ENCODE data around the gene LYRM4.

Gene LYRM4

DNA sequence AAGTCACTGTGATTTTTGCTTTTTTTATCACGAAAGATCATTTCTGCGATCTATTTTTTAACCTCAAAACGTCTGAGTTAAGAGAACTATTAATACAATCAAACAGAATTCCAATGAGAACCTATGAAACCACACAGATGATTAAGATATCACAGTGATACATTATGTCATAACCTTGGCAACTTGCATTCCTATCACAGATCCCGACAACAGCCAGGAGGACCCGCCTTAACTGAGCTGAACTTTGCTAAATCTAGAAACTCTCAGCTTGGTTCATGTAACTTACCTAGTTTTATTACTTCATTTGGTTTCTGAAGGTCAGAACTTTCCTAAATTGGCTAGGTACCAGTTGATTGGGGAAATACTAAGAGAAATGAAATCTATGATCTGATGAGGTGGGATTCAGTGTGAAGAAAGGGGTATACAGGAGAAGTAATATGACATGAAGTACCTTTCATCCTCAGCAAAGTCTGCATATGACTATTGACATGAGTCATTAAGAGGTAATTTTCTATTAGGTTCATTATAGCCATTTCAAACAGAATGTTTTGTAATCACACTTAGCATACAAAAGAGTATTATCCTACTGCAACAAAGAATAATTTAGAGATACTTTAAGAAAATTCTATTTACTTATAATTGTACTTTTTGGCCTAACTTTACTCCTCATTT, 11.2 kb downstream of the LYRM4 start:
- Histone ChIP-seq H3K9me3 (no peaks in the 10 kb centered on the region), H3K27me3 (no peaks in the 10 kb centered on the region), H4K20me1 (peaks cover 52% of the 10 kb centered on the region), H3K36me3 (peaks cover 33% of the 10 kb centered on the region; the same call in 1 of the 2 replicates), H3K27ac (no peak overlapping the region), H3K4me1 (no peaks in the 10 kb centered on the region), H3K9ac (no peak overlapping the region), H3K4me3 (no peak overlapping the region), H3K4me2 (no peak overlapping the region)
- no peak for TF ChIP-seq Cebpa-rat (IDR thresholded peaks at IDR 0.05)

DNA sequence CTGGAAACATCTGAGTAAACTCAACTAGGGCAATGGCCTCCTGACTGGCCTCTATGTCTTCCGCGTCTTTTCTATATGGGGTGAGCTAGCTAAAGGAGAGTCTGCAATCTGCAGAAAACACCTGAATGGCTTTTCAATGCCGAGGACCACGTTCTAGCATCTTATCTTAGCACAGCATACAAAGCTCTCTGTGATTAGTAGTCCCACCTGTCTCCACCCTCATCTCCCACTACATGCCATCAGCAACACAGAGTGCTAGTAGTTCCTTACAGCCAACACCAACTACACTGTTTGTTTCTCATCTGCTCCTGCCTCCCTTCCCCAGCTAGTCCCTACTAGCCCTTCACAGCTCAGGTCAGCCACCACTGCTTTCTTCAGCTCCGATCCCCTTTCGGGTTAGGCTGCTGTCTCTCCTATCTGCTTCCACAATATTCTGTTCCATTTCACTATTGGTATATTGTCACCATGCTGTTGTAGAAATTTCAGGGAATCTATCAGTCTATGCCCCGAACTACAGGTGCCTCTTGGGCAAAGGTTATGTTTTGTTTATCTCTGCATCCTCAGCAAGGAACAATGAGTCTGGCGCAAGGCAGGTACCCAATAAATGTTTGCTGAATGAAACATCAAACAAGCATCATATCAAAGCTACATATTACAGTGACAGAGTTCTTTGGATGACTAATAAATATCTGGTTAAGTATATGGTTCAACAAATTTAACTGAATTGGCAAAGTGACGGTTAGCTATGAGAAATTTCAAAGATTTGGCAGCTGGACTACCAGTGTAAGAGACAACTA, 12.2 kb downstream of the LYRM4 start:
- Histone ChIP-seq H3K4me3 (no peak overlapping the region), H3K27me3 (no peaks in the 10 kb centered on the region), H3K9ac (no peak overlapping the region), H3K9me3 (no peaks in the 10 kb centered on the region), H3K4me2 (no peak overlapping the region), H3K4me1 (no peaks in the 10 kb centered on the region), H4K20me1 (peaks cover 51% of the 10 kb centered on the region), H3K27ac (no peak overlapping the region), H3K36me3 (peaks cover 28% of the 10 kb centered on the region; the same call in 1 of the 2 replicates)
- TF ChIP-seq Cebpa-rat (IDR thresholded peaks at IDR 0.05) = no peak

DNA sequence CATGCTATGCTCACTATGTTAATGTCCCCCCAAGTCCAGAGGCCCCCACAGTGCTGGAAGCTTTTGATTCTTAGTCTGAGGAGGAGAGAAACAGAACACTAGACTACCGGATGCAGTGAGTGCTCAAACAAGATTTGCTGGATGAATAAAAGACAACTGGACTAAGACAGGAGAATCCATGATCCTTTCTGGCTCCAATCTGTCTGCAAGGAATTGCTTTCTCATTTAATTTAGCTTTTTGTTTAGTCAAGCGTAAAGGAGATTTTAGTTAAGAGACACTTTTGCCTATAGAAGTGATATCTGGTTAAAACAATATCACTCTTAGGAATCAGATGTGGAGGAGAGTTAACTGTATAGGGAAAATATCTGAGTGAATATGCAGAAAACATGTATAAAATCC, 13.5 kb downstream of the LYRM4 start:
- Histone ChIP-seq H3K9me3 (no peaks in the 10 kb centered on the region), H3K27ac (no peak overlapping the region), H3K4me2 (no peak overlapping the region), H3K36me3 (peaks cover 25% of the 10 kb centered on the region; the same call in 1 of the 2 replicates), H4K20me1 (peaks cover 40% of the 10 kb centered on the region), H3K27me3 (no peaks in the 10 kb centered on the region), H3K9ac (no peak overlapping the region), H3K4me1 (no peaks in the 10 kb centered on the region), H3K4me3 (no peak overlapping the region)
- TF ChIP-seq Cebpa-rat (IDR thresholded peaks at IDR 0.05) = no peak

DNA sequence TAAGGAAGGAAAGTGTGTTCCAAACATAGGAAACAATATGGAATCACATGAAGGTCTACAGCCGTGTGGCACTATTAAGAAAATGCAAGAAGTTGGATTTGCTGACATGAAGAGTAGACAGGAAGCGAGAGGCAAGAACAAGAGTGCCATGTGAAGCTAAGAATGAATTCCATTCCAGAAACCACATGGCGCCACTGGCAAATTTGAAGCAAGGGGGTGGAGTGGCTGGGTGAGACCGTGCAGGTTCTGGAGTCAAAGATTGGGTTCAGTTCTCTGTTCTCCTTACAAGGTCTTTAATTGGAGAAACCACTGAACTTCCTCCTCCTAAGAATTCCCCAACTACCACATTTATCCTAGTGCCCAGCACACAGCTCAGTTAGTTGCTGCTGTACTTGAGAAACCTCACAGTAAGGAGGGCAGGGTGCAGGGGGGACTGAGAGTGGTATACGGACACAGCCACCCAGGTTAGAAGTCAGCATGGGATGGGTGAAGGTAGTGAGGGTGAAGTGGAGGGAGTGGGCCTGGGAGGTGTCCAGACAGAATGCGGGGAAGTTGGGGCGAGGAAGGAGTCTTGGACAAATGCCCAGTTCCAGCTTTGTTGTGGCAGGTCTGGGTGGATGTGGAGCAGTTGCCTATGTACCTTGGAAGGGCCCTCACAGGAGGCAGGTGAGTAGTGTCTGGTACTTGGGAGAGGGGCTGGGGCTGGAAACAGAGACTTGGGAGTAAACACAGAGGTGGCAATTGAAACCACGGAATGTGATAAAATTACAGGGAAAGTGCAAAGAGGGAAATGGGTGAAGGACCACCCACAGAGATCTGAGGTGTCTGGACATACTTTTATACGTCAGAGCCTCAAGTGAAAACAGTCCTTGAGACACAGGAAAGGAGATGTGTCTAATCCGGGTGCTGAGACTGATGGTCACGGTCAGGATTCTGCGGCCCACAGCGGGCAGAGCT, 14.3 kb downstream of the LYRM4 start:
- Histone ChIP-seq H3K27ac (no peak overlapping the region), H3K4me2 (no peak overlapping the region), H3K27me3 (no peaks in the 10 kb centered on the region), H3K36me3 (peaks cover 17% of the 10 kb centered on the region; the same call in 1 of the 2 replicates), H3K4me1 (no peaks in the 10 kb centered on the region), H4K20me1 (peaks cover 33% of the 10 kb centered on the region), H3K9ac (no peak overlapping the region), H3K4me3 (no peak overlapping the region), H3K9me3 (no peaks in the 10 kb centered on the region)
- no peak for TF ChIP-seq Cebpa-rat (IDR thresholded peaks at IDR 0.05)

DNA sequence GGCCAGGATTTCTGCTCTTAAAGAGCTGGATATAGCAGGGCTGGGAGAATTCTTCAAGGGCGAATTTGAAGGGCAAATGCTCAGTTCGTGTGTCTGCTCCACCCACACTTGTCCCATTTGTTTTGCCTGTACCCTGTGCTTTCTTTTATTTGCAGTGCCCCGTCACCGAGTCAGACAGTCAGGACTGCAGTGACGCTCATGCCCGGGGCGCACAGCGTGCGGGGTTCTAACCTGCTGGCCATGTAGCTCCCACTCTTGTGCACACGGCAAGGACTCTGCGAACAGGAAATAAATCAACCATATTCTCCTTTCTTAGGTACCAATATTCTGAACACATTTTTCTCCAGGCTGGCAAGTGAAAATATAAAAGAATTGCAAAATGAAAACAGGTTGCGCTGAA, 17.7 kb downstream of the LYRM4 start:
- Histone ChIP-seq H3K9ac (no peak overlapping the region), H3K4me1 (no peaks in the 10 kb centered on the region), H3K4me3 (no peak overlapping the region), H3K9me3 (no peaks in the 10 kb centered on the region), H3K27ac (no peak overlapping the region), H3K4me2 (no peak overlapping the region), H3K27me3 (no peaks in the 10 kb centered on the region), H4K20me1 (peaks cover 32% of the 10 kb centered on the region), H3K36me3 (peaks cover 32% of the 10 kb centered on the region)
- TF ChIP-seq Cebpa-rat (IDR thresholded peaks at IDR 0.05) = no peak

DNA sequence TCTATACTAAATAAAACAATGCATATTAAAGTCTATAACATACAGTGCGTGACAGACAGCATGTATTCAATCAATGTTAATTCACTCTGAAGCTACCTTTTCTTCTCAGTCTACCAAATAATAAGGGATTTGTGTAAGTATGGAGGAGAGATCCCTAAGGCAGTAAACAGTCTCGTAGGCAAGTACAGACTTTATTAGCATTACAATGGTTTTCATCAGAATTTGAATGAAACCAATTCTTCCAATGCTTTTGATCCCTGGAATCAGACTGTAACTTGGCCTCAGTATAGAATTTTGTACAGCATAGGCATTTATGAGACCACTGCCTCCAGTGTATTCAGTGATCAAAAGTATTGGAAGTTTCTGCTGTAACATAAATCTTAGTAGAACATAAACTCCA, 19.5 kb downstream of the LYRM4 start:
- H3K4me3 ChIP-seq = no peak overlapping the region
- H3K9me3 ChIP-seq = no peaks in the 10 kb centered on the region
- no peak overlapping the region for H3K9ac ChIP-seq
- TF ChIP-seq Cebpa-rat (IDR thresholded peaks at IDR 0.05) = no peak
- H3K27me3 ChIP-seq = no peaks in the 10 kb centered on the region
- peaks cover 32% of the 10 kb centered on the region for H3K36me3 ChIP-seq
- H4K20me1 ChIP-seq = peaks cover 16% of the 10 kb centered on the region
- no peak overlapping the region for H3K27ac ChIP-seq
- no peaks in the 10 kb centered on the region for H3K4me1 ChIP-seq
- no peak overlapping the region for H3K4me2 ChIP-seq

DNA sequence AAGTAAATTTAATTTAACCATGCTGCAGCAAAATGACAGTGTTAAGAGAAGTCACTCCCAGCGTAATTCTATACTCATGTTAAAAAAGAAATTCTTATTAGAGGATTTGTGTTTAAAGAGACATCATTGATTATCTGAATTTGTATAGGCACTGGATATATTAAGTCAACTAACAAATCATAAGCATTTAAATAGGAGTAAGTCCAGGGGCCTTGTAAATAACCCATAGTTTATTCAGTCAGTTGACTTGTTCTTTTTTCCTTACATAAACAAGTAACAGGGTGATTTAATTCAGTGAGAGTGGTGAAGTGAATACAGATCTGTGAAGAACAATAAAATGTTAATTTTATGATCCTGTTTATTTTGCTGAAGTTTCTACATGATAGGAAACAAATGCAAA, 22.4 kb downstream of the LYRM4 start:
- H3K9ac ChIP-seq = no peak overlapping the region
- H3K27me3 ChIP-seq = no peaks in the 10 kb centered on the region

DNA sequence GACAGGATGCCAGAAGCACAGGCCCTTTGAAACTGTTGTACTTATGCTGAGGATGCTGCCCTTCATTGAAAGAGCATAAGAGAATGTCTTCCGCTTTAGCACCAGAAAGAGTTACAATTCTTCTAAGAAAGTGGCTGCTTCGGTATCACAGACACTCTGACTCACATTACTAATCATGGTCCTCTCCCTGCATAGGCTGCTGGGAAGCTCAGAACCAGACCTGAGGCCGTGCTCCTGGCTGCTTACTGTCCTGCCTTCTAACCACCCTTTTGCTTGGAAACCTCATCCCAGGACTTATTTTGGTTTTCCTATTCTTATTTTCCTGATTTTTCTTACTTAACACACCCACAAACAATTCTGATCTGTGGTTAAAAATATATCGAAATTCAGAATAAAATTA, 22.9 kb downstream of the LYRM4 start:
- Histone ChIP-seq H3K27me3 (no peaks in the 10 kb centered on the region), H3K4me3 (no peak overlapping the region), H3K9ac (no peak overlapping the region), H3K4me2 (no peak overlapping the region), H3K4me1 (no peaks in the 10 kb centered on the region), H4K20me1 (peaks cover 16% of the 10 kb centered on the region), H3K36me3 (peaks cover 25% of the 10 kb centered on the region), H3K9me3 (no peaks in the 10 kb centered on the region), H3K27ac (no peak overlapping the region)
- TF ChIP-seq Cebpa-rat (IDR thresholded peaks at IDR 0.05) = no peak

More for the DNA sequence above, 22.4 kb downstream of the LYRM4 start:
- H3K4me1 ChIP-seq = no peaks in the 10 kb centered on the region
- peaks cover 16% of the 10 kb centered on the region for H4K20me1 ChIP-seq
- H3K9me3 ChIP-seq = no peaks in the 10 kb centered on the region
- no peak for TF ChIP-seq Cebpa-rat (IDR thresholded peaks at IDR 0.05)
- H3K4me3 ChIP-seq = no peak overlapping the region
- no peak overlapping the region for H3K27ac ChIP-seq
- no peak overlapping the region for H3K4me2 ChIP-seq
- H3K36me3 ChIP-seq = peaks cover 29% of the 10 kb centered on the region

DNA sequence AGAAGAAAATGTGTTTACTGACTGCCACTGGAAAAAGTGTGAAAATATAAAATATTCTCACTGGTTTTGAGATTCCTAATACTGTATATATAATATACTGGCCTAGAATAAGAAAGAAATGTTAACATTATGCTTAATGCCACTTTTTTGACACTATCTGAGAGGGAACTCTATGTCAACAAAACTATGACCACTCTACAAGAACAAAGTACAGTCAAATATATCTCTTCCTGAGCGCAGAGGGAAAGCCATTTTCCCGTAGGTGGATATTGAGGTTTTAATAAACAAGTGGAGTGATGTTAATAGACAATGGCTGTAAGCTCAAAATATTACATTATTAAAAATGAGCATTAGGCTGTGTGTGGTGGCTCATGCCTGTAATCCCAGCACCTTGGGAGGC, 24.9 kb downstream of the LYRM4 start:
- Histone ChIP-seq H3K4me3 (no peak overlapping the region), H3K4me1 (no peaks in the 10 kb centered on the region), H3K9ac (no peak overlapping the region), H3K27me3 (no peaks in the 10 kb centered on the region), H3K36me3 (peaks cover 22% of the 10 kb centered on the region), H3K27ac (no peak overlapping the region), H3K9me3 (no peaks in the 10 kb centered on the region), H4K20me1 (peaks cover 12% of the 10 kb centered on the region), H3K4me2 (no peak overlapping the region)
- no peak for TF ChIP-seq Cebpa-rat (IDR thresholded peaks at IDR 0.05)

Measured in BLaER1 (cell line).